SU-DHL-6 (cell line): ENCODE data around the gene EPHB2.

Source experiments
- H2AFZ ChIP-seq: fragments of 200-600 bp; sonication (generic); 2 replicates; pipeline ENCODE4 v1.6.1; 2014; ENCODE audit warnings: low read depth, mild to moderate bottlenecking, moderate library complexity, mixed read lengths, antibody characterized with exemption, low read length; ENCODE audit not compliant: severe bottlenecking
- H3F3A ChIP-seq: fragments of 200-600 bp; shearing (Covaris generic); 2 replicates; pipeline ENCODE4 v1.6.0; 2016; ENCODE audit warnings: antibody characterized with exemption, mild to moderate bottlenecking; ENCODE audit not compliant: insufficient read depth
- H3K27ac ChIP-seq: fragments of 200-600 bp; sonication (generic); 2 replicates; pipeline ENCODE4 v1.5.1; 2016; ENCODE audit warnings: low read depth, mild to moderate bottlenecking, low read length, moderate library complexity, mixed read lengths
- H3K27me3 ChIP-seq: fragments of 200-600 bp; sonication (generic), shearing (Covaris generic); 2 replicates; pipeline ENCODE4 v1.6.0; 2014; ENCODE audit warnings: mild to moderate bottlenecking, low read length
- H3K36me3 ChIP-seq: fragments of 200-600 bp; sonication (generic); 2 replicates; pipeline ENCODE4 v1.6.1; 2014; ENCODE audit warnings: mild to moderate bottlenecking, low read length, mixed read lengths
- H3K4me2 ChIP-seq: fragments of 300-600, 200-600 bp; shearing (Covaris generic), sonication (generic); 2 replicates; pipeline ENCODE4 v1.6.0; 2014; ENCODE audit warnings: low read length, low read depth, mild to moderate bottlenecking; ENCODE audit not compliant: poor library complexity, severe bottlenecking
- H3K4me3 ChIP-seq: fragments of 200-600 bp; sonication (generic); 2 replicates; pipeline ENCODE4 v1.5.1; 2014; ENCODE audit warnings: antibody characterized with exemption, low read length, mild to moderate bottlenecking, mixed read lengths; ENCODE audit not compliant: insufficient read depth, poor library complexity, severe bottlenecking
- H3K79me2 ChIP-seq: fragments of 200-600 bp; sonication (generic); 2 replicates; pipeline ENCODE4 v1.6.1; 2014; ENCODE audit warnings: mild to moderate bottlenecking, low read length, moderate library complexity; ENCODE audit not compliant: insufficient read depth
- H3K9ac ChIP-seq: fragments of 200-600 bp; sonication (generic); 2 replicates; pipeline ENCODE4 v1.7.0; 2014; ENCODE audit warnings: mild to moderate bottlenecking, low read length
- H3K9me2 ChIP-seq: fragments of 200-600 bp; sonication (generic); replicated peaks from 2 replicates; pipeline ENCODE4 v1.6.1; 2014; ENCODE audit warnings: low read length; ENCODE audit not compliant: insufficient read depth
- H3K9me3 ChIP-seq: fragments of 200-600 bp; sonication (generic); 2 replicates; pipeline ENCODE4 v1.6.1; 2014; ENCODE audit warnings: low read length, mixed read lengths; ENCODE audit not compliant: insufficient read depth
- H4K20me1 ChIP-seq: fragments of 200-600 bp; sonication (generic); 2 replicates; pipeline ENCODE4 v1.6.1; 2014; ENCODE audit warnings: low read depth, mild to moderate bottlenecking, antibody characterized with exemption, low read length, moderate library complexity, mixed read lengths
- EZH2phosphoT487 ChIP-seq: fragments of 200-600 bp; sonication (generic), shearing (Covaris generic); conservative IDR thresholded peaks from 2 replicates; pipeline ENCODE4 v1.6.1; 2018; ENCODE audit warnings: mild to moderate bottlenecking, antibody characterized with exemption, low read length, moderate library complexity, mixed read lengths
- TF ChIP-seq, protein P1 (sequence below): fragments of 200-600 bp; sonication (generic); IDR thresholded peaks from one replicate; pipeline ENCODE4 v1.5.1; 2017; ENCODE audit warnings: antibody characterized with exemption, mild to moderate bottlenecking, low read length, moderate library complexity; ENCODE audit not compliant: insufficient read depth, poor library complexity, severe bottlenecking

Gene EPHB2

DNA sequence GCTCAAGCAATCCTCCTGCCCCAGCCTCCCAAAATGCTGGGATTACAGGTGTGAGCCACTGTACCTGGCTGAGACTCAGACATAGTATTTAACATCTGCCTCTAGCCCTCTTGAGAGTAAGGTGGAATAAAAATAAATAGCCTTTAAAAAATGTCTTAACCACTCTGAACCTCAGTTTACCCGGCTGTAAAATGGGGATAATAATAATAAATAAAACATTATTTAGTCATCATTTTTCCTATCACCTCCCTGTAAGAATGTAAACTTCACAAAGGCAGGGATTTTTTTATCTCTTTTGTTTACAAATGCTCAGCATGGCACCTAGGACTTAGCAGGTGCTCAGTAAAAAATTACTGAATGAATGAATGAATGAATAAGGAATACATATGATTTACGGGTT, 17.2 kb downstream of the EPHB2 start:
- Histone ChIP-seq H3K9me3 (no peaks in the 10 kb centered on the region), H3K4me2 (no peak overlapping the region), H3F3A (no peaks in the 10 kb centered on the region), H3K79me2 (no peaks in the 10 kb centered on the region), H3K27me3 (no peaks in the 10 kb centered on the region), H3K9ac (no peak overlapping the region), H3K9me2 (no peaks in the 10 kb centered on the region), H2AFZ (no peak overlapping the region), H3K27ac (no peak overlapping the region), H3K4me3 (no peak overlapping the region), H3K36me3 (no peaks in the 10 kb centered on the region), H4K20me1 (no peaks in the 10 kb centered on the region)
- no peak for TF ChIP-seq EZH2phosphoT487
- TF ChIP-seq, protein P1, sequence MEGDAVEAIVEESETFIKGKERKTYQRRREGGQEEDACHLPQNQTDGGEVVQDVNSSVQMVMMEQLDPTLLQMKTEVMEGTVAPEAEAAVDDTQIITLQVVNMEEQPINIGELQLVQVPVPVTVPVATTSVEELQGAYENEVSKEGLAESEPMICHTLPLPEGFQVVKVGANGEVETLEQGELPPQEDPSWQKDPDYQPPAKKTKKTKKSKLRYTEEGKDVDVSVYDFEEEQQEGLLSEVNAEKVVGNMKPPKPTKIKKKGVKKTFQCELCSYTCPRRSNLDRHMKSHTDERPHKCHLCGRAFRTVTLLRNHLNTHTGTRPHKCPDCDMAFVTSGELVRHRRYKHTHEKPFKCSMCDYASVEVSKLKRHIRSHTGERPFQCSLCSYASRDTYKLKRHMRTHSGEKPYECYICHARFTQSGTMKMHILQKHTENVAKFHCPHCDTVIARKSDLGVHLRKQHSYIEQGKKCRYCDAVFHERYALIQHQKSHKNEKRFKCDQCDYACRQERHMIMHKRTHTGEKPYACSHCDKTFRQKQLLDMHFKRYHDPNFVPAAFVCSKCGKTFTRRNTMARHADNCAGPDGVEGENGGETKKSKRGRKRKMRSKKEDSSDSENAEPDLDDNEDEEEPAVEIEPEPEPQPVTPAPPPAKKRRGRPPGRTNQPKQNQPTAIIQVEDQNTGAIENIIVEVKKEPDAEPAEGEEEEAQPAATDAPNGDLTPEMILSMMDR, result no peak

DNA sequence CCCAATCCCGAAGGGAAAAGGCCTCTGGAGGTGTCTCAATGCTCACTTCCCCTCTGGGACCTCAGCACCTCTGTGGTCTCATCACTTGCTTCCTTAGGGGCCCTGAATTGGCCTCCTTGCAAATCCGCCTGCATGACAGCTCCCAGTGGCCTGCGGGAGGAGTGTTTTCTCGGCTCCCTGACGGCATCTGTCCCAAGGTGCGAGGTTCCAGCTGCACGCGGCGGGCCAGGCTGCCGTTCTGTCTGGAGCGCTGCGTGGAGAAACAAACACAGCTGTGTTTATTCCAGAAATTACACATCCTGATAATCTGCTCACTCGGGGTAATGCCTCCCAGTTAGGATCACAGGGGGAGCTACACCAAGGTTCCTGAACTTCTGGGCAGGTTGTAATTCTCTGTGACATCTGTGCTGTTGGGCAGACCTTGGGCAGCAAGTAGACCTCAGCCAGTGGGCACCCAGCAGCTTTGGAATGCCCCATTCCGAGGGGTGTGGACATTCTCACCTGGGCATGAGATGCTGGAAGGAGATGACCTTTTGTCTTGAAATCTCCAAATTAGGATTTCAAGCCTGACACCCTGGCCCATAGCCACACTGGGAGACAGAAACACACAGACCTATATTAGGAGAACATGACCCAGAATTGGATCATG, 18.2 kb downstream of the EPHB2 start:
- Histone ChIP-seq H3K9ac (no peak overlapping the region), H4K20me1 (no peaks in the 10 kb centered on the region), H3K9me2 (no peaks in the 10 kb centered on the region), H3F3A (no peaks in the 10 kb centered on the region), H3K4me3 (no peak overlapping the region), H3K4me2 (no peak overlapping the region), H2AFZ (no peak overlapping the region), H3K27me3 (no peaks in the 10 kb centered on the region), H3K36me3 (no peaks in the 10 kb centered on the region), H3K79me2 (no peaks in the 10 kb centered on the region), H3K27ac (no peak overlapping the region), H3K9me3 (no peaks in the 10 kb centered on the region)
- TF ChIP-seq EZH2phosphoT487, result no peak
- TF ChIP-seq, protein P1, result no peak

DNA sequence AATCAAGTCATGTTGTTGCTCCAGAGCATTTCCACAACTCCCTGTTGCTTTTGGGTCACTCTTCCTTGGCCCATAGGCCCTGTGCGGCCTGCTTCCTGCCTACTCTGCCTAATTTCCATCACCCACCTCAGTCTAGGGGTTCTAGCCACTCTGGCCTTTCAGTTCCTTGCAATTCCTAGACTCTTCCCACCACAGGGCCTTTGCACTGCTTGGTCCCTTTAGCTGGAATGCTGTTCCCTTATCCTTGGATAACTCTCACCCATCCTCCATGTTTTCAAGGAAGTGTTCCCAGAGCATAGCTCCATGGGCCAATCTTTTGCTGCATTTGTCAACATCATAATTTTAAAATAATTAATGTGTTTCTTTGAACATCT, 18.7 kb downstream of the EPHB2 start:
- H3K9ac ChIP-seq, result no peak overlapping the region
- TF ChIP-seq EZH2phosphoT487, result no peak
- TF ChIP-seq, protein P1, result no peak
- no peaks in the 10 kb centered on the region for H3K9me2 ChIP-seq
- H3K4me3 ChIP-seq, result no peak overlapping the region
- no peak overlapping the region for H3K4me2 ChIP-seq
- no peaks in the 10 kb centered on the region for H3K27me3 ChIP-seq
- no peaks in the 10 kb centered on the region for H3F3A ChIP-seq
- H4K20me1 ChIP-seq, result no peaks in the 10 kb centered on the region
- H3K27ac ChIP-seq, result no peak overlapping the region
- no peaks in the 10 kb centered on the region for H3K9me3 ChIP-seq
- no peaks in the 10 kb centered on the region for H3K36me3 ChIP-seq
- H3K79me2 ChIP-seq, result no peaks in the 10 kb centered on the region
- H2AFZ ChIP-seq, result no peak overlapping the region
